Body of pancreas (tissue), 4 donors: ENCODE results near the gene CNIH1.

Experiments used
- CTCF ChIP-seq, 7 experiments: fragments of 450-650 bp in 4 of 7; fragments of 200-600 bp in 3 of 7; sonication (generic) in 3 of 7; IDR thresholded peaks; one replicate each; pipeline ENCODE4 v1.5.1; 2016 to 2019; ENCODE audit warnings: antibody characterized with exemption in 7 of 7
- POLR2A ChIP-seq, 3 donors: fragments of 450-650 bp; IDR thresholded peaks; one replicate each; pipeline ENCODE4 v1.6.1; 2016; ENCODE audit warnings: antibody characterized with exemption in 3 of 3, mild to moderate bottlenecking in 2 of 3

GRCh38 chr14:54457609-54457996 lies 16.4 kb upstream of the CNIH1 start:
- TF ChIP-seq CTCF (IDR thresholded peaks at IDR 0.05) (no peak), POLR2A (IDR thresholded peaks at IDR 0.05) (no peak)
